Measurements from ENCODE around the gene SNAPC5. TPM values are rescaled to one million over a fixed set of nuclear protein-coding genes. Genes with fewer than 3 reads are reported as not detected.

The SNAPC5 gene
- total and polyA plus RNA-seq, 2 of the 13 experiments (the other 11 are each of a cell fraction or from before 2014, with no cell fraction given), result 14.8 to 36.2 TPM

DNA sequence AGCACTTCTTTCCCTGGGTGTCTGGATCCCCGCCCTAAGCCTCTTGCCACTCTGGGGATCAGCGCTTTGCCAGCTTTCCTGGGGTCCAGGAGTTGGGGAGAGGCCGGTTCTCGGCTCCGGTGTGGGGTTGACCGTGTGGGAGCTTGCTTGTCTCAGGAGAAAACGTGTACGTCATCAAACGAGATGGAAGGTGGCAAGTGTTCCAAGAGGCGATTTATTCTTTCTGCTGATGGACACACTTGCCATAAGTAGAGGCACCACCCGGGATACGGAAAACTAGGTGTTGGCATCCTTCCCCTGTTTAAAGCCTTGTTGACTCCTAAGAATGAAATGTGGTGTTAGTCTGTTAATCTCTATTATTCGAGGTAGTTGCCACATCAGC lies 7.9 kb upstream of the SNAPC5 start (continued):
- TF ChIP-seq PBX3 (CRISPR knock-in tag; IDR thresholded peaks at IDR 0.05; ENCODE audit: borderline replicate concordance), result no peak
- no peak for TF ChIP-seq ERF (CRISPR knock-in tag; IDR thresholded peaks at IDR 0.05)
- no peak for TF ChIP-seq NFKB2 (CRISPR knock-in tag; IDR thresholded peaks at IDR 0.05; ENCODE audit: borderline replicate concordance)
- no peak for TF ChIP-seq ZNF746 (CRISPR knock-in tag; IDR thresholded peaks at IDR 0.05)
- TF ChIP-seq, protein P1, sequence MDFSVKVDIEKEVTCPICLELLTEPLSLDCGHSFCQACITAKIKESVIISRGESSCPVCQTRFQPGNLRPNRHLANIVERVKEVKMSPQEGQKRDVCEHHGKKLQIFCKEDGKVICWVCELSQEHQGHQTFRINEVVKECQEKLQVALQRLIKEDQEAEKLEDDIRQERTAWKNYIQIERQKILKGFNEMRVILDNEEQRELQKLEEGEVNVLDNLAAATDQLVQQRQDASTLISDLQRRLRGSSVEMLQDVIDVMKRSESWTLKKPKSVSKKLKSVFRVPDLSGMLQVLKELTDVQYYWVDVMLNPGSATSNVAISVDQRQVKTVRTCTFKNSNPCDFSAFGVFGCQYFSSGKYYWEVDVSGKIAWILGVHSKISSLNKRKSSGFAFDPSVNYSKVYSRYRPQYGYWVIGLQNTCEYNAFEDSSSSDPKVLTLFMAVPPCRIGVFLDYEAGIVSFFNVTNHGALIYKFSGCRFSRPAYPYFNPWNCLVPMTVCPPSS (IDR thresholded peaks at IDR 0.05), result no peak
- TF ChIP-seq SIN3A (IDR thresholded peaks at IDR 0.05; ENCODE audit: borderline replicate concordance, low read depth, low read length), result peak; percentile 10; the same call in 1 of the 2 replicates
- 0 out of 2 replicates have a peak, but pooled peaks have one; percentile 28 for TF ChIP-seq TMF1 (CRISPR knock-in tag; IDR thresholded peaks at IDR 0.05; ENCODE audit: low read depth)
- no peak; the same call in 1 of the 2 replicates for TF ChIP-seq ZNF605 (CRISPR knock-in tag; IDR thresholded peaks at IDR 0.05)
- TF ChIP-seq, protein P2, sequence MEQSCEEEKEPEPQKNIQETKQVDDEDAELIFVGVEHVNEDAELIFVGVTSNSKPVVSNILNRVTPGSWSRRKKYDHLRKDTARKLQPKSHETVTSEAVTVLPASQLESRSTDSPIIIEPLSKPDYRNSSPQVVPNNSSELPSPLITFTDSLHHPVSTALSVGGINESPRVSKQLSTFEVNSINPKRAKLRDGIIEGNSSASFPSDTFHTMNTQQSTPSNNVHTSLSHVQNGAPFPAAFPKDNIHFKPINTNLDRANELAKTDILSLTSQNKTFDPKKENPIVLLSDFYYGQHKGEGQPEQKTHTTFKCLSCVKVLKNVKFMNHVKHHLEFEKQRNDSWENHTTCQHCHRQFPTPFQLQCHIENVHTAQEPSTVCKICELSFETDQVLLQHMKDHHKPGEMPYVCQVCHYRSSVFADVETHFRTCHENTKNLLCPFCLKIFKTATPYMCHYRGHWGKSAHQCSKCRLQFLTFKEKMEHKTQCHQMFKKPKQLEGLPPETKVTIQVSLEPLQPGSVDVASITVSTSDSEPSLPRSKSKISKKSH (CRISPR knock-in tag; IDR thresholded peaks at IDR 0.05; ENCODE audit: borderline replicate concordance), result peak; percentile 56; the same call in 1 of the 2 replicates
- TF ChIP-seq SRF (IDR thresholded peaks at IDR 0.05; ENCODE audit: low read depth, low read length), result no peak
- TF ChIP-seq SKI (IDR thresholded peaks at IDR 0.05; ENCODE audit: partially characterized antibody), result no peak
- no peak for TF ChIP-seq SUZ12 (IDR thresholded peaks at IDR 0.05; ENCODE audit: low read depth, low read length)
- TF ChIP-seq MIER2 (CRISPR knock-in tag; IDR thresholded peaks at IDR 0.05), result no peak
- TF ChIP-seq ZNF792 (CRISPR knock-in tag; IDR thresholded peaks at IDR 0.05), result no peak
- TF ChIP-seq PITX1 (CRISPR knock-in tag; IDR thresholded peaks at IDR 0.05), result peak; percentile 5; the same call in 1 of the 2 replicates
- no peak for TF ChIP-seq RBAK (CRISPR knock-in tag; IDR thresholded peaks at IDR 0.05)
- TF ChIP-seq, protein P3, sequence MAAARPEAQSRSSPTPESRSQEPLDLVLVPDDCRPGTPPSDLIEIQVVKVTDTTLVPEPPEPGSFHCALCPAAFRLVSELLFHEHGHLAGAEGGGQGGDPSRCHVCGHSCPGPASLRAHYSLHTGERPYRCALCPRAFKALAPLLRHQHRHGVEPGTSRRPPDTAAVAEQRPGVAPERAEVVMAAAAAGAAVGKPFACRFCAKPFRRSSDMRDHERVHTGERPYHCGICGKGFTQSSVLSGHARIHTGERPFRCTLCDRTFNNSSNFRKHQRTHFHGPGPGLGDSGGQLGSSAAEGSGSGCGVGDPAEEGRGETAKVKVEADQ (CRISPR knock-in tag; IDR thresholded peaks at IDR 0.05; ENCODE audit: borderline replicate concordance), result no peak
- TF ChIP-seq ZNF331 (CRISPR knock-in tag; IDR thresholded peaks at IDR 0.05), result no peak
- TF ChIP-seq ZNF17 (CRISPR knock-in tag; IDR thresholded peaks at IDR 0.05), result 0 out of 2 replicates have a peak, but pooled peaks have one; percentile 14
- no peak for TF ChIP-seq ZNF207 (IDR thresholded peaks at IDR 0.05; ENCODE audit: borderline replicate concordance)
- no peak for TF ChIP-seq NCOR1 (IDR thresholded peaks at IDR 0.05; ENCODE audit: borderline replicate concordance, low read length)
- peak; percentile 6 for TF ChIP-seq ZNF18 (CRISPR knock-in tag; IDR thresholded peaks at IDR 0.05; ENCODE audit: insufficient replicate concordance)

Data from HepG2 (cell line).